Fibroblast of skin of right biceps (primary cell): ENCODE results near the gene THSD4.

ENCODE experiments used
- DNase-seq: peaks from one replicate; pipeline ENCODE4 v3.0.0-alpha.2; 2013

The THSD4 gene

DNA sequence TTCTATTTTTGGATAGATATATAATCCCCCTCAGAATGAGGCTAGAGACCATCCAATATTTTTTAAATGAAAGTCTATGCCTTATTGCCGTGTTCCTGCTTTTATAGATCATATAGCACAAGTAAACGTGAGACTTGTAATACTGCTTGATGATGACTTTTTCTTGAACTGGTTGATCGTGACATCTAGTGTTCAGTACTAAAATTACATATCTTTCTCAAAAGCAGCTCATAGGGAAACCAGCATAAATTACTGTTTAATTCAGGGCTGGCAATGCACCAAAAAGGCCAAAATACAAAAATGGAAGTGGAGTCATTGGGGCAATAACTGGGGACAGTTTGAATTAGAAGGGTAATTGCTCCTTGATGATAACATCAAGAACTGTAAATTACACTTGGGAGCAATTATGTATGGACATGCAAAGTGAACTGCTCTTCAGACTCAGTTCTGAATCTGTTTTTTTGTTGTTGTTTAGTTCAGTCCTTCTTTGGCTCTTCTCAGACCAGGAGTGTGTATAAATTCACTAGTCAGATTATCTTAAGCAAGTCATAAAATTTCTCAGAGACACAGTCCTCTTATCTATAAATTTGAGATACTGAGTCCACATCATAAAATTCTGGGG lies 325.3 kb downstream of the THSD4 start:
- DNase-seq: peak; percentile 71

DNA sequence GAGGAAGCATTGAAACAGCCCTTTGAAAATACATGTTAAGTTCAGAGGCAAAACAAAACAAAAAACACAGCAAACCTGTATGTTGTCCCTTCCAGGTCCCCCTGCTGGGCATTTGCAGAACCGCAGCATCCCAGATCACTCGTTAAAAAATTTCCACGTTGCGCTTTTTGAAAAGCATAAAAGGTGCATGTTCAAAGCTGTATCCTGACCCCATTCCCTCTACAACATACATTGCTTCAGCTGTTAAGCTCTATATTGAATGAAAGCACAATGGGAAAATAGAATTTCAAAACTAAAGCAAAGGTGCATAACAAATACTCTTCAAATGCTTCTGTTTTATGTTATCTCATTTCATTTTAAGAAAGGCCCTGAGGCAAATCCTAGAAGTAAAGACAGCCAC lies 328.3 kb downstream of the THSD4 start:
- peak; percentile 38 for DNase-seq

DNA sequence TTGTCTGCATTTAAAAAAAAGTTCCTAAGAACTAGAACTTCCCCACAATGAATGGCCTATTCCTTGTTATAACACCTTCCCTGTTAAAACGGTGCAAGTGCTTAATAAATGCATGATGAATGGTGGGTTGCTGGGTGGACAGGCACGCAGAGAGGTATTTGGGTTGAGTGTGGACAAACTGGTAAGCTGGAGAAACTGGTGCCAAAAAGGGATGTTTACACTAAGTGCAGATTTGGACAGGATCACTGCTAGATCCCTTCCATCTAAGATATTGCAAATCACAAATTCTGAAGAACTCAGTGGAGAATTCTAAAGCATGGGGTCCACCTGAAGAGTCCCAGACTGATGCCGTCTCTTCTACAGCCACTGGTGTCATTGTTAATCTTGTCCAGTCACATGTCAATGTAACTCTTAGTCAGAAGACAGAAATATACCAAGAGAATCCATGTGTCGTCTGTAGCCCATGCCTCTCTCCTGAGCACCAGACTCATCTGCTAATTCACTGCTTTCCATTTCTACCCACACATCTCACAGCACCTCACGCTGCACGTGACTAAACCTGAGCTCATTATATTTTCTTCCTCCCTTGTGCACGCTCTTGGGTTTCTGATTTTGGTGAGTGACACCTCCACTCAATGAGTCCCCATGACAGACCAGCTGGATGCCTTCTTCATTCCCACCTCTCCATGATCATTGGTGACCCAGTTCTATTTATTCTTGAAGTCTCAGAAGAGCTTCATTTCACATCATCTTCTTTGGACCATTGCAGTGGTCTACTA lies 328.9 kb downstream of the THSD4 start:
- DNase-seq: no peak

DNA sequence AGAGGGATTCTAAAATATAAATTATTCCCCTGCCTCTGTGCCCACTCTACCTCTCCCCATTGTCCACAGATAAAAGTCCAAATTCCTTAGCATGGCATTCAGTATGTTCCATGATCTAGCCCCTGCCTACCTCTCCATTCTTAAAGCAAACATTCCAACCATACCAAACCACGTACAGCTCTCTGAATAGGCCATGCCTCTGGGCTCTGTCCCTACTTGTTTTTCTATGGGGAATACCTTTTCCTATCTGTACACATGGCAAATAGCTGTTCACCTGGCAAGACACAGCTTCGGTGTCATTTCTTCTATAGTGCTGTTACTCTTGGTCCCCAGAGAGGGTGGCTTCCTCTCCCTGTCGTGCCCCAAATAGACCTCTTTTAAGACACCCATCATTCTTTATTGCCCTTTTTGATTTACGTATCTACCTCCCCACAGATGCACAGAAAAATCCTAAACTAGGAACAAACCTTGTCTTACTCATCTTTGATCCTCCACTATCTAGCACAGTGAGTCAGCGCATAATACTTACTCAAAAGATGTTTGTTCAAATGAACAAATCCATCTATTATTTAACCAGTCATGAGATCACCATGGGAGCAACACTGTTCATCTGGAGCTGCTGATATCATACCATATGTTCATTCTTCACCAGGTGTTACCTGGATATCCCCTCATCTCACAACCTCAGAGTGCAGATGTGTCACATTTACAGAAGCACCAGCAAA lies 329.8 kb downstream of the THSD4 start:
- peak; percentile 54 for DNase-seq

DNA sequence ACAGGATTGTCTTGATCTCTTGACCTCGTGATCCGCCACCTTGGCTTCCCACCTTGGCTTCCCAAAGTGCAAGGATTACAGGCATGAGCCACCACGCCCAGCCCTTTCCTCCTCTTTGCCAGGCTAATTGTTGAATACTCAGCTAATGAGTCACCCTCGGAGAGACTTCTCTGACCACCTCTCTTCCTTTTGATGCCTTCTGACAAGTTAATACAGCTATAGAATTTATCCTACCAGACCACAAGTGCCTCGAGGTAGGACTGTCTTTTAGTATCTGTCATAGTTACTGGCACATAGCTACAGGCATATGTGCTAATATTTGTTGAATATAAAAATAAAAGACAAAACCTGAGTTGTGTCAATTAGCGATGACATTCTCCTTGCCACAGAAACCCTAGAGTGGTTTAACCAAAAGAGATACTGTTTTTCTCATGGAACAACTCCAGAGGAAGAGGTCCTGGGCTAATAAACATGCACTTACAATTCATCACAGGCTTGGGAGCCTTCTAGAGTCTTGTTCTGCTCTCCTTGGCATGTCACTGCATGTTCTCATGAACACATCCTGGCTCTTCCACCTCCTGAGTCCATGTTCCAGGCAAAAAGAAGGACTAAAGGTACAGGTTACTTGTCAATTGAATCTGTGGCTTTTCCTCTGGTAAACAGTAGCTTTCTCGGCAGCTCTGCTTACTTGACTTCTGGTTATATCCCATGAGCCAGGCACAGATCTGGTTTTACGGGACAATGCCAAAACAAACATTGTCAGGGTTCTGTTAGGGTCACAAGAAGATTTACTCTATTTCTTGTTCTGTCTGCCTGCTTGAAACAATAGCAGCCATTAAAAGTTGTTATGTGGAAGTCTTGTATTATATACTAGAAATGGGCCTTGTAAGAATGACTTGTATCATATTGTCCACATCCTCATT lies 332.3 kb downstream of the THSD4 start:
- peak; percentile 61 for DNase-seq

DNA sequence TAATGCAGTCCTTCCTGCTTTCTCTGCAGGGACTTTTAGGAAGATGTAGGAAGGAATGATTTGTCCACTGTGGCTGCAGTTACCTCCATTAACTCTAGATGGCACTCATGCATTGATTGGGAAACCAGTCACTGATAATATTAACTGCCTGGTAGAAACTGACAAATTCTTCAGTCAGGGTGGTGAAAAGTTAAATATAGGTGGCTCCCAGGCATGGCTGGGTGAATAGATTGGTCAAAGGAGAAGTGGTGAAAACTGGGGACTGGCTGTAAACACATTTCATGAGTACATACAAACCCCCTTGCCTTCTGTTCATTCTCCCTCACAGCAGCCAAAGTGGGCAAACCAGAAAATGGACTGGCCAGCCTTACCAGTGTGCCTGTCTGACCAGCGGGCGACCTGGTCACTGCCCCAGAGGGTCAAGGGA lies 333.4 kb downstream of the THSD4 start:
- peak; percentile 70 for DNase-seq

DNA sequence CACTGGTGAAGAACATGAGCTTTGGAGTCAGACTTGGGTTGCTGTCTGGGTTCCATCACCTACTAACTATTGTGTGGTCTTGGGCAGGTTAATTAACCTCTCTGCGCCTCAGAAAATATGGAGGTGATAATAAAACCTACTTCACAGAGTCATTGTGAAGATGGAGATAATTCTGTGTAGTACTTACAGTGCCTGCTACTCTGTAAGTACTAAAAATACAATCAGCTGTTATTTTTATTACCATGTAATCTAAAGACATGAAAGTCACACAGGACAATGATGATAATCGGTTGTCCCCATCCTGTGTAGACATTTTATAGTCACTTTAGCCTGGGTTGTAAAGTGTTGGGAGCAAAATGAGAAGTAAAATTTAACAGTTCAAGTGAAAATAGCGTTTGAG lies 334.1 kb downstream of the THSD4 start:
- DNase-seq: no peak

DNA sequence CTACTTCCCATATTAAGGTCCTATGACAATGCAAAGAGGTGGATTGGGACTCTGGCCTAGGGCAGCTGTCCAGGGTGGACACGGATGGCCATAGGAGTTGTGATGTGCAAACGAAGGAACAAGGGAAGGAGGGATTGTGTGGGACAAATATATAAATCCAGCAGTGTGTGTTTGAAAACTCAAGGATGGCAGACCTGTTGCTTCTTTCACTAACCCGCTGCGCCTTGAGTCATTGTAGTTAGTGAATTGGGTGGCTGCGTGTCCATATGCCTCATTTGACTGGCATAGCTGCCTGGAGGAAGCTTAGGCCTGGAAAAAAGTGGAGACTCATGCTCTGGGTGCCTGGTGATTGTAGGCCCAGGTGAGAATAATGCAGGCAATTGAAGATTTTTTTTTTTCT lies 334.7 kb downstream of the THSD4 start:
- no peak for DNase-seq

DNA sequence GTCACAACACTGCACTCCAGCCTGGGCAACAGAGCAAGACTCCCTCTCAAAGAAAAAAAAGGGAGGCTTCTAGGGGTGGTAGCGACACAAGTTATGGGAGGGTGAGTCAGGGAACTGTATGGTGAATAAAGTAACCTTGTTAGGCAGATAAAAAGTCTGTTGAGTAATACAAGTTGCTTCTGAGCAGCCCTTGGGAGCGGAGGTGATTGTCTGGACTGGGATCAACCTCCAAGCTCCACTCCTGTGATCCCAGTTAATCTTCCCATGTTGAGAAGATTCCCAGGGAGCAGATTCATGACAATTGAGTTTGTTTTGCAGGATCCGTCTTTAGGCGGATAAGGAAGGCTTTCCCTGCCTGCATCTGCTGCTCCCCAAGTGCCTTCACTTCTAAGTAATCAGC lies 335.9 kb downstream of the THSD4 start:
- DNase-seq: no peak

DNA sequence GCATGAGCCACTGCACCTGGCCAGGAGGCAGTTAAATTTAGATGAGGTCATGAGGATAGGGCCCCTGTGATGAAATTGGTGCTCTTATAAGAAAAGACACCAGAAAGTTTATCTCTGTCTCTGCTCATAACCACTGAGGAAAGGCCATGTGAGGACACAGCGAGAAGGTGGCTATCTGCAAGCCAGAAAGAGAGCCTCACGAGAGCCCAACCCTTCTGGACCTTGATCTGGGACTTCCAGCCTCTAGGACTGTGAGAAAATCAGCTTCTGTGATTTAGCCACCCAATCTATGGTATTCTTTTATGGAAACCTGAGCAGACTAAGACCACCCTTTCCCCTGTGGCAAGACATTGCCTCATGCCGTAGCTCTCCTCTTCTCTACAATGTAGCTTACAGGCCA lies 337.6 kb downstream of the THSD4 start:
- DNase-seq: no peak

DNA sequence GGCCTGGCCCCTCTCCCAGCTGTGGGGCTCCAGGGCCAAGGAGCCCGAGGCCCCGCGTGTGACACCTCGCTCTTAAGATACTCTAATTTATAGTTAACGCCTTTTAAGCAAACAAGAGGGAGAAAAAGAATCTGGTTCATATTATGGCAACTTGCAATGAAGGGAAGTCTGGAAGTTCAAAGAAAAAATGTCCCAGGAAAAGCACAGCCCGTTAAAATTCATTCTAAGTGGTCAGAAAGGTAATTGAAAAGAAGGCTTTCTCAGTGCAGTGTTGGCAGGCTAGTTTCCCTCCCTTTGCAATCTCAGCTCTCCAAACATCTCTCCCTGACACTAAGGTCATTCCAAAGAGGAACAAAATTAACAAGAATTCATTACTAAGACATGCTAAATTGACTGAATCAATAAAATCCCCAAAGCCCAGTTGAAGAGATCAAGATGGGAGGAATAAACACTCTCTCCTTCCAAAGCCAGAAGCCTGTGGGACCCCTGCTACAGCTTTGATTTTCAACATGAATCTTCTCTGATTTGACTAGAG lies 339.3 kb downstream of the THSD4 start:
- DNase-seq: no peak

DNA sequence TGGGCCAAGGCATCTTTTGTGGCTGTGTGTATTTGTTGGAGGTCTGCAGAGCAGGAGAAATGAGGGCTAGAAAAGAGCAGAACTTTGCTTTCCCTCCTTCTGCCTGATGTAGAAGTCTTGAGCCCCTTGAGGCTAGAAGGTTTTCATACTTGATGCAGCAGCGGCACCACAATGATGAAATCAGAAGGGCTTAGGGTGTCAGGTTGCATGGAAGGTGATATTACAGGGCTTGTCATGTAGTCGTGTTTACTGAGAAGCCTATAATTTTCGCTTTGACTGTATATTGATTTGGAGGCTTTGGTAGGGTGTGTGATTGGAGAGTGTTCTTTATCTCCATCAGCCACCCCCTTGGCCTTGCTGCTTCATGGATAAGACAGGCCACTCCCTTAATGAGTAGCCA lies 339.8 kb downstream of the THSD4 start:
- no peak for DNase-seq

DNA sequence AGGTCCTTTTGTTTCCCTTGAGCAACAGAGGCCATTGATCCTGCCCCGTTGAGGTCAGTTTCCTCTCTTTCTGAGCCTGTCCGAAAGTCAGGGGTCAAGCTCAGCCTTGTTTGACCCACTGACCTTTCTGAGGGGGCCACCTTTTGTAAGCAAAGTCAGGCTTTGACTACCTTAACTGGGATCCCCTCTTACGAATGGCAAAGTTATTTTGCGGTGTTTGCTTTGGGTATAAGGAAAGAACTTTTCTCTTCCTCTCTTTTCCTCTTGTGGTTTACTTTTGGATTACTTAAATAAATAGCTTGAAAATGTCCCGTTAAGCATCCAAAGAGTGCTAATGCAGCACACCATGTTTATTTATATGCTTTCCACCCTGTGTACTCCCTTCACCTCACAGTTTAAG lies 340.6 kb downstream of the THSD4 start:
- no peak for DNase-seq

DNA sequence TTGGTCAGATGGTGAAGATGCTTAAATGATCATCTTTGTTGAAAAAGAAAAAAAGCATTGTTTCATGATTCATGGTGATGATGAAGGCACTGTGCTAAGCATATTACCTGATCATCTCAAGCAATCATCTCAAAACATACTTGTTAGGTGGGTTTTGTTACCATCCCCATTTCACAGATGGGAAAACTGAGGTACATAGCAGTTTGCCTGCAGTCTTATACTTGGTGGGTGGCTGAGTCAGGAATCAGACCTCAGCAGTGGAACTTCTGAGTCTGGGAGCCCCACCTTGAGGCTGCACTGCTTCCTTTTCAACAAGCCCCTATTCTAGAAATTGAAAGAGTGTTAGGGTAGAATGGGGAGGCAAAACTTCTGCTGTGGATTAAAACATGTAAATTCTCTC lies 341.1 kb downstream of the THSD4 start:
- DNase-seq: no peak

DNA sequence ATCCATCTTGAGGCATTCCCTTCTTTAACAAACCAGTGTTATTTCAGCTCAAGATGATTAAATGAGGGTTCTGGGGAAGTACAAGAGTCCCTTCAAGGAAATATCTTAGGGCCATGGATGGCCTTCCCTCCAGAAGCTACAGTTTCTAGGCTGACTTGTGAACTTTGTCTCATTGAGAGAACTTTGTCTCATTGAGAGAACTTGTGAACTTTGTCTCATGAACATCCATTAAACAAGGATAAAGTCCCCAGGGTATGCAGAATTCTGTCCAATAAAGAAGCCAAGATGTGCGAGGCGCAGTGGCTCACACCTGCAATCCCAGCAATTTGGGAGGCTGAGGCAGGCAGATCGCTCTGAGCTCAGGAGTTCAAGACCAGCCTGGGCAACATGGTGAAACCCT lies 341.5 kb downstream of the THSD4 start:
- no peak for DNase-seq

DNA sequence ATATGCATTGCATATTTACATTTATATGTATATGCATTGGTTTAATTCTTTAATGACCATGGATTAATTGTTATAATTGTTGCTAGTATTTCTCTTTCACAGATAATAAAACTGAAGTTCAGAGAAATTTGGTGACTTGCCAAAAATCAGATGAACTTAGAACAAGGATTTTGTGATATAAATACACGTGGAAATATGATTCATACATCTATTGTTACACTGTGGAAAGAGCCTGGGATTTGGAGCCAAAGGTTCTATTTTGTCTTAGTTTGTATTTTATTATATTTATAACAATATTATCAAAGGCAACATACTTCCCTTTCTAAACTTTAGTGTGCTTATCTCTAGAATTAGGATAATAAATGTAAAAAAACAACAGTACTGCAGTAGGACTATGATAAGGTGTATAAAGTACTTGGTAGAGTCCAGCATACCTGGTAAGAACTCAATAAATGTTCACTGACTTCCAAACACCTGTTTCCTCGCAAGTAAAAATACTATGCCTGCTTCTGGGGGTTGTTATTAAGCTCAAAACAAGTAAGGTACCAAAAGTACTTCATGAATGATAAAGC lies 342.9 kb downstream of the THSD4 start:
- no peak for DNase-seq

DNA sequence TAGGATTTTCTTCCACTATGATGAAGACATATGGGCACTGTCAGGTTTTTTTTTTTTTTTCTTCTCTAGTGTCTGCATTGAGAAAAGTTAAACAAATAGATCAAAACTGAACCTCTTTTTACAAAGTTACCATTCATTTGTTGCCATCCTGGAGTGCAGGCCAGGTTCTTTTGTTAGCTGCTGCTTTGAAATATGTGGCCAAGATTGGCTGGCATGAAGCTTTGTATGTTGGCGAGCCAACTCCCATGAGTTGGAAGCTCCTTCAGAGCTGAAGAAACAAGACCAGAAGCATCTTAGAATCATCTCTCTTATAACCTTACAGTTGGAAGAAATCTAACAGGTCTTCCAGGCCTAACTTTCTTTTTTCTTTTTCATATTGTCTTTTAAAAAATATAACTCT lies 346.5 kb downstream of the THSD4 start:
- DNase-seq: no peak

DNA sequence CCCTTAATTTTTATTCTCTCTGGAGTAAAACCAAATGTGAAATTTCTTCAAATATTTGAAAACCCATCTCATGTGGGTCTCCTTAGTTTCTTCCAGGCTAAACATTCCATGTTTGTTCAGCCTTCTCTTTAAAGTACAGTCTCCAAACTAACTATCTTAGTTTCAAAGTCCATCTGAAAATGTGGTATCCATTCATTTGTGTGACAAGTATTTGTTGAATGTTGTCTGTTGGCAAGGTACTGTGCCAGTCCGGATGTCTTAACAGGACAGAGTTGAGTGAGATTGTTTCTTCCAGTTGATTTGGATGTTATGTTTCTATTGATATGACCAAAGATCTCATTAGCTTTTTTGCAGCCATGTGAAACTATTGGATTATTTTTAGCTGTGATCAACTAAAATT lies 347.4 kb downstream of the THSD4 start:
- no peak for DNase-seq

DNA sequence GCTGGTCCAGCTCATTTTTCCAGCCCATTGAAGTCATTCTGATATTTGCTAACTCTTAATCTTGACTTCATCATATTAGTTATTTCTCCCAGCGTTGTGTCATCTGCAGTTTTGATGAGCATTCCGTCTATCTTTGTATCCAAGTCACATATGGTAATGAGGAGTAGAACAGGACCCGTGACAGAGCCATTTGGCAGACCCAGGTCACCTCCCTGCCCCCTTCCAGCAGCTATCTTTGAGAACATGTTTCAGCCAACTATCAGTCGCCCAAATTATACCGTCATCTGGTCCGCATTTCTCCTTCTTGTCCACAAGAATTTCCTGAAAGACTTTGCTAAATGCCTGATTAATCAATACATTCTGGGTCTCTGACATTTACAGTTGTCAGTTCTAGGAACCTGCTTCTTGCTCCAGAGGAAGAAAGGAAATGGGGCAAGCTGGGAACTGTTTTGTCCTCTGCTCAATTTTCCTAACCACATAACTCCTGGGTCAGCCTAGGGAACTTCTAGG lies 347.9 kb downstream of the THSD4 start:
- DNase-seq: peak; percentile 41

DNA sequence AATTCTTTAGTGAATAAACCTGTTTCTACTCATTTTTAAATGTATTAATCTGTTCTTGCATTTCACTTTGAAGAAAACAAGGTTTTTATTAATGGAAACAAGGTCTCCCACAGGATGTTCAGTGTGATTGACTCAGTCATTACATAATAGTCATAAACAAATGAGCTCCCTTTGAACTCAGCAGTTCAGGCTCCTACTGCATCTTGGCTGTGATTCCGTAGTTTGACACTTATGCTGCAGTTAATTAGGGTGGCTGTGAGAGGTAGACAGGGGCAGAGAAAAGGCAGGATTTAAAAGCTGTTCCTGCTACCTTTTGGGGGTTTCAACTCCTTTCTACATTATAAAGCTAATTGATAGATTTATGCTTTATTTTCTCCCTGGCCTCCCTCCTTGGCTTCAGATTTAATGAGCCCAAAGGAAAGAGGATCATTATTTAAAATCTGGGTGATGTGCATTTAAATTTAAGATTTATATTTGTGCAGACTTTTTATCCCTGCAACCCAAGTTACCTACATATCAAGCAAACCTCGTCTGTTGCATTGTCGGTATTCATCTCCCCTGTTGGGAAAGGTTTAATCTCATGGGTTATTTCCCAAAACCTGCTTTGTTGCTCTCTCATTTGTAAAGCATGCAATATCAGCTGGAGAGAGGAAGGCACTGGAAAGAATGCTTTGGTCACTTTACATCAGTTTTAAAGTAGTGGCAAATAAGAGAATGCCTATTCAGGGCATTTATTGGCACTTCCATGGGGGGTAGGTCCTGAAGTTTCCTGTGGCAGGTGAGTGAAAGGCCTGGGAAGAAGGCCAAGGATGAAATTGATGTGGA lies 350.1 kb downstream of the THSD4 start:
- DNase-seq: no peak

DNA sequence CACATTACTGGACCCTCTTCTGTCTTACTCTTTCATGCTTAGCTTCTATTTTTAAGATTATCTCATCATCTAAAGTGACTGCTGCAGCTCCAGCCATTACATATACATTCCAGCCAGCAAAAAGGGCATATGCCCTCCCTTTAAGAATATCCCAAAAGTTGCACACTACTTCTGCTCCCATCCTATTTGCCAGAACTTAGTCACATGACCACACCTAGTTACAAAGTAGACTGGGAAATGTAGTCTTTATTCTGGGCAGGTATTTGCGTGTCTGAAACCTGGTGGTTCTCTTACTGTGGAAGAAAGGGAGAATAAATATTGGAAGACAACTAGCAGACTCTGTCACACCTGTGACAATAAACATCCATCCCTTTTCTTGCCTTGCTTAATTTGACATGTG lies 353.4 kb downstream of the THSD4 start:
- no peak for DNase-seq
